Mesenteric fat pad (tissue), 1 donor: ENCODE results near the gene CACNA1B. TPM values are rescaled to one million over a fixed set of nuclear protein-coding genes. Genes with fewer than 3 reads are reported as not detected.

Source experiments
- DNase-seq: peaks from one replicate; pipeline ENCODE4 v3.0.0-alpha.2; 2020; ENCODE audit warnings: low spot score
- total RNA-seq: library from RNA; stranded (reverse); fragmentation: NEBNext Ultra II Directional; extraction: Animal tissue kit (Norgen Biotek cat#: 25700); gene quantifications from one replicate; pipeline ENCODE4 v1.2.1, GENCODE V29; 2021
- donor health status: DM: yes; HTN: yes; CAD: no.

The CACNA1B gene
- total RNA-seq, 1 donor from 2014 or later = not detected

GRCh38 chr9:137918331-137919094, 40.9 kb downstream of the CACNA1B start:
- no peak for DNase-seq

GRCh38 chr9:137919095-137919465, 41.5 kb downstream of the CACNA1B start:
- DNase-seq = no peak

DNA sequence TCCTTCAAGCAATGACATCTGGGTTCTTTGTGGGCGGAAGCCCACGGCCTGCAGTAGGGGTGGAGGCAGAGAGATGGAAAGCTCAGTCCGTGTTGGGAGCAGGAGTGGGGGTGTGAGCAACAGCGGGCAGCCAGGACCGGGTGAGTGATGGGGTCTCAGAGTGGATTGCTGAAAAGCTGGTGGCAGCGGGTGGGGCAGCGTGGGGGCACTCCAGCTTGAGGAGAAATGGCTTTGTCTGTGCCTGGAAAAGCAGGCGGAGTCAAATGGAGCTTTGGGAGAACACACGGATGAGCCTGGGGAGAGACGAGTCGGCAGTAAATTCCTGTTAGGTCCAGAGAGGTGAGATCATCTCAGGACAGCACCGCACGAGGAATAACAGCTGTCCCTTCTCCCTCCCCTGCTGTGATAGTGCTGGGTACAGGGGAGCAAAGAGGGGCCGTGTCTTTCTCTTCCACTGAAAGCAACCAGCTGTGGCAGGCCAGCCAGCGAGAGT, 42.1 kb downstream of the CACNA1B start:
- no peak for DNase-seq

GRCh38 chr9:137920753-137921152, 43.2 kb downstream of the CACNA1B start:
- no peak for DNase-seq

DNA sequence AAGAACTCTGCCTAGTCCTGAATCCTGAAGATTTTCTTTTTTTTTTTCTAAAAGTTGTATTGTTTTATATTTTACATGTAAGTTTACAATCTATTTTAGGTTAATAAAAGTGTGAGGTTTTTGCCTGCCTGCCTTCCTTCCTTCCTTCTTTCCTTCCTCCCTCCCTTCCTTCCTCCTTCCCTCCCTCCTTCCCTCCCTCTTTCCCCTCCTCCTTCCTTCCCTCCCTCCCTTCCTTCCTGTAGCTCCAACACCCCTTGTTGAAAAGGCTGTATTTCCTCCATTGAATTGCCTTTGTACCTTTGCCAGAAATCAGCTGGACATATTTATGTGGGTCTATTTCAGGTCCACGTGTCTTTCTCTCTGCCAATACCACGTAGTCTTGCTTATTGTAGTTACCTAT, 46.6 kb downstream of the CACNA1B start:
- DNase-seq = no peak

DNA sequence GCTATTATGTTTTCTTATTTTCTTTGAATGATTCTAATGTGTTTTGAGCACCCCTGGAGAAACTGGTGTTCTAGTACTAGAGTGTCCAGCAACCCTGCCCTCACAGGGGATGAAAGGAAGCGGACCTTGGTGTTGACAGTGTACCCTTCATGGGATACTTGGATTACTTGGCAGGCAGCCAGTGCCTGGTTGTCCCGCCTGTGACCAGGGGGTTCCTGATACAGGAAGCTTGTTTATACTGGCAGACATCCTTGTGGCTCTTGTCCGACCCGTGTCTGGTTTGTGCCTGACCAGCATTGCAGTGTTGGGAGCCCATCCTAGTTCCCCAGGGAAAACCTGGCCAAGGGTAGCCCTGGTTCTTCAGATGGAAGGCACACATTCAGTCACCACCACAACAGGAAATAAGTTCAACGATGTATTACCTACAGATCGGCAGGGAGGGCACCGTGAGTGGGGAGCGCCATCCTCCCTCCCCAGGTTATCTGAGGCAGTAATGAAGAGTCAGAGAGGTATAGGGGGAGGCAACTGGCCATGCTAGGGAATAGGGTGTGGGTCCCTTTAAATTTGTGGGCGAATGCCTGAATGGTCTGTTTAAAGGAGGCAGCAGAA, 47.3 kb downstream of the CACNA1B start:
- no peak for DNase-seq

GRCh38 chr9:137943655-137944054, 66.1 kb downstream of the CACNA1B start:
- no peak for DNase-seq

- no peak for DNase-seq
Measured at GRCh38 chr9:137945581-137945980, 68.0 kb downstream of the CACNA1B start.

GRCh38 chr9:137946993-137947392, 69.4 kb downstream of the CACNA1B start:
- DNase-seq = no peak

DNA sequence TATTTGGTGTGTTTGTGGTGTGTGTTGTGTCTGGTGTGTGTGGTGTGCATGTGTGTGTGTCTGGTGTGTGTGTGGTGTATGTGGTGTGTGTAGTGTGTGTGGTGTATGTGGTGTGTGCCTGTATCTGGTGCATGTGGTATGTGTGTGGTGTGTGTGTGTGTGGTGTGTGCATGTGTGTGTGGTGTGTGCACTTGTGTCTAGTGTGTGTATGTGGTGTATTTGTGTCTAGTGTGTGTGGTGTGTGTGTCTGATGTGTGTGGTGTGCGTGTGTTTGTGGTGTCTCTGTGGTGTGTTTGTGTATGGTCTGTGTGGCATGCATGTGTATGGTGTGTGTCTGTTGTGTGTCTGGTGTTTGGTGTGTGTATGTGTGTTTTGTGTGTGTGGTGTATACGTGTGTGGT, 71.1 kb downstream of the CACNA1B start:
- DNase-seq = no peak

DNA sequence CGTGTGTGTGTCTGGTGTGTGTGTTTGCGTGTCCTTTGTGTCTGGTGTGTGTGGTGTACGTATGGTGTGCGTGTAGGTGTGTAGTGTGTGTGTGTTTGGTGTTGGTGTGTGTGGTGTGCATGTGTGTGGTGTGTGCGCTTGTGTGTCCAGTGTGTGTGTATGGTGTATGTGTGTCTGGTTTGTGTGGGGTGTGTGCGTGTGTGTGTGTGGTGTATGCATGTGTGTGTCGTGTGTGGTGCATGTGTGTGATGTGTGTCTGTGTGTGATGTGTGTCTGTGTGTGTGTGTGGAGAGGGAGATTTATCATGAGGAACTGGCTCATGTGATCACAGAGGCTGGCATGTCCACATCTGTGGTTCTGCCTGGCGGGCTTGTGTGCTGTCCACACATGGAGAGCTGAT, 71.7 kb downstream of the CACNA1B start:
- DNase-seq = no peak

DNA sequence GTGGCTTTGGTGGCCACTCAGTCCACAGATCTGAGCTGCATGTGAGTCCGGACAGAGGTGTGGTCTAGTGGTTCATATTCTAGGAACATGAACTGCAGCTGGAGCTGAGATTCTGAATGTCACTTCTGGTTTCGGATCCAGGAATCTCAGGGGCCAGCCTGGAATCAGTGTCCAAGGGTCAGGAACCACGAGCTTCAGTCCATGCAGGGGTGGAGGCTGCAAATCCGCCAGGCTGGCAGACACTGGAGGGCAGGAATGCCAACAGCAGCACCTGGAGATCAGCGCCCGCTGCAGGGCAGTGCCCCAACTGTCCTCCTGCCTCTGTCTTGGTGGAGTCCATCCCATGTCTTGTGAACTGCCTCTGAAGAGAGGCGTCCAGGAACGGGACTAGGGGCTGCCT, 73.5 kb downstream of the CACNA1B start:
- DNase-seq = no peak

- no peak for DNase-seq
Measured at GRCh38 chr9:137951597-137952490, 74.3 kb downstream of the CACNA1B start.

DNA sequence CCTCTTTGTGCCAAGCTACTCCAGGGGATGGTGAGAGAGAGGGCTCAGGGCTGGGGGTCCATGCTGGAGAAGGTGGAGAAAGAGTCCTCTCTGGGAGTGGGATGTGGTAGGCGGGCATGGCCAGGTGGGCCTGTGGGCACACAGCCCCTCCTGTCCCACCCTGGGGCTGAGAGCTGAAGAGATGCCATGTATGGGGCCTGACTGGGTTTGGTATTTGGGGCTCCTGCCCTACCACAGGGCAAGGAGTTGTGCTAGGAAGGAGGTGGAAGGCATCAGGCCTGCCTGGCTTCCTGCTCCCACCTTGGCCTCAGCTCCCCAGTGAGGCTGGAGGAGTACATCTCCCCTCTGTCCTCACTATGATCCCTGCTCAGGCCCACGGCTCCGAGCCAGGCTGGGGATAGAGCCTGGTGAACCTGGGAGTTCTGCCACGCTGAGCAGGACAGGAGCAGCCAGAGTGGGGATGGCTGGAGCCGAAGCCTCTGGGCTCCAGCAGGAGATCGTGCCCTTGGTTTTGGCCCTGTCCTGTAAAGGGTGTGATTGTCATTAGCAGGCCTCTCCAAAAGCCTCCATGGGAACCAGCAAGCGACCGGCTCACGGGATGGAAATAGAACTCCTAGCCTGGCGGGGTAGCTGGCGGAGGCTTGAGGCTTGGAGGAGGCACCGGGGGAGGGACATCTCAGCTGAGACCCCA, 75.5 kb downstream of the CACNA1B start:
- DNase-seq = no peak

DNA sequence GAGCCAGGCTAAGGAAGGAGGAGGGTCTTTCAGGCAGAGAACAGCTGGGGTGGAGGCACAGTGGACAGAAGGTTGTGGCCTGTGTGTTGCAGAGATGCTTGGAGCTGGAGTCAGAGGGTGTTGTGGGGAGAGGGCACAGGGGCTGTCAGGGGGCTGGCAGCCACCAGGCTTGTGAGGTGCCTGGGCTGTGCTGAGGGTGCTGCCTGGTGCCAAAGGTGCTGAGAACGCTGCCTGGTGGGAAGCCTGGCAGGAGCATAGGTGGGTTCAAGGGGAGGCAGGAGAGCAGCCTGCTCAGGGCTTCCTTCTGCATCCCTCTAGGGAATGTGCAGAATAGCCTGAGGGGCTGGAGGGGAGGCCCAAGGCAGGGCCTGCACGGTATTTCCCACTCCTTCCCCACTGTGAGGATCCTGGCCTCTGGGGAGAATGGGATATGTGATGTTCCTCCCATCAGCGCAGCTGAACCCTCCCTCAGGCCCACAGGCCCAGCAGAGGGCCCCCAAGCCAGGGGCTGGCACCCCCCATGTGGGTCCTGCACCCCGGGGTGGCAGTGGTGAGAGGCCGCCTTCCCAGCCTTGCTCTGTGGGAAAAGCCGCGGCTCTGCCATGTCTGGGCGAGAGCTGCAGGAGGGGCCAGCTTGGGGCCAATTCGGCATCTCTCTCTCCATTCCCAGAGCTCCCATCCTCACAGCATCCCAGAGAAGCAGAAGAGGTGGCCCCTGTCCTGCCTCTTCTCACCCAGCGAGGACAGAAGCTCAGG, 76.3 kb downstream of the CACNA1B start:
- no peak for DNase-seq

GRCh38 chr9:137955224-137955570, 77.6 kb downstream of the CACNA1B start:
- DNase-seq = no peak

DNA sequence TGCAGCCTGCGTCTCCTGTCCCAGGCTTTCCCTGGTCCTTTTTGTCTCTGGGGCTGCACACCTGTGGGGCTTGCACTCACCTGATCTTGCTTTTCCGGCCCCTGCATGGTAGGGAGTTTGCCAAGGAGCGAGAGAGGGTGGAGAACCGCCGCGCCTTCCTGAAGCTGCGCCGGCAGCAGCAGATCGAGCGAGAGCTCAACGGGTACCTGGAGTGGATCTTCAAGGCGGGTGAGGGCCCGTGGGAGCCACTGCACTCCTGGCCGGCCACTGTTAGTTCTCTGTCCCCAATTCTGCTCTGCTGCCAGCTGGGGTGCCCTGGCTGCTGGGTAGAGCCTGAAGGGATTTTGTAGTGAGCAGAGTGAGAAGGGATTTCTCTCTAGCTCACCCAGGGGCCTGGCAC, 78.0 kb downstream of the CACNA1B start:
- DNase-seq = no peak

DNA sequence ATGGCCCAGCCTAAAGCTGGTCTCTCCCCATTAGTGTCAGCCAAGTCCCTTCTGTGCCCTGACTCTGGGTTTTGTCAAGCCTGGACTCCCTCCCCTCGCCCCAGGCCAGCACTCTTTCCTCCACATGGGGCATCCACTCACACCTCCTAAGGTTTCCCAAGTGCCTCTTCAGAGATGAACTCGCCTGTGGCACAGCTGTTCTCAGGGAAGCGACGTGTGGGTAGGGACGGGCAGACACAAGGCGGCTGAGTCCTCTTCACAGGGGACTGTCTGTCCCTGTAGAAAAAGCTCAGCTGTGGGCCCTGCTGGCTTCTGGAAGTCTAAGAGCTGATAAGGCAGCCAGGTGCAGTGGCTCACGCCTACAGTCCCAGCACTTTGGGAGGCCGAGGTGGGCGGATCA, 78.5 kb downstream of the CACNA1B start:
- peak; percentile 78 for DNase-seq

DNA sequence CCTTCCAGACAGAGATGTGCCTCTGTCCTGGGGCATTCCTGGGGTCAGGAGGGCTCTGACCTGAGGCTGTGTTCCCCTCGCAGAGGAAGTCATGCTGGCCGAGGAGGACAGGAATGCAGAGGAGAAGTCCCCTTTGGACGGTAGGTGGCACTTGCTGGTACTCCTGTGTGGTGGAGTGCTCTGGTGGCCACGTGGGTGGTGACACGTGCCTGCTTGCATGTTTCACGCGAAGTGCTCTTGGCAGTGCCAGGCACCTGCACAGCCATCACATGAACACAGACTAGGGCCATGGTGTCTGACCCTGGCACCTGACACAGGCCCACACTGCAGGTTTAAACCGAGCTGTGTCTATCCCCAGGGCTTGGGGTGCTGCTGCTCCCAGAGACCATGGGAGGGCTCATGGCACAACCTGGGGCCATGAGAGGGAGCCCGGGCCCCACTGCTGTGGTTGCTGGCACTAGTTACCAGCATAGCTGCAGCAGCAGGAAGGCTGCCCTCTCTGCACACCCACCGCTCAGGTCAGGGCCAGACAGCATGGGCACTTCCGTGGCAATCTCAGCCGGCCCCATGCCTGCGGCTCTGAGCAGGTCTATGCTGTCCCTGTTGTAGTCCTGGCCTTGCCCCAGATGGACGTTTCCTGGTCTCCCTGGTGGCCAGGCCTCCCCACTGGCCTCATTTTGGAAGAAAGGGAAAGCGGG, 79.3 kb downstream of the CACNA1B start:
- no peak for DNase-seq
